HL-60 (cell line): ENCODE measurements around the gene SLC23A2.

Experiments used
- DNase-seq, 2 experiments: peaks; one replicate each; pipeline ENCODE4 v3.0.0-alpha.2; 2010 to 2020; ENCODE audit warnings: low read depth in 1 of 2, low spot score in 1 of 2
- H3K27ac ChIP-seq: fragments of 250-450 bp; sonication (Bioruptor Pico); replicated peaks from 2 replicates; pipeline ENCODE4 v1.5.1; 2020; ENCODE audit warnings: mild to moderate bottlenecking, moderate library complexity
- H3K27me3 ChIP-seq: fragments of 250-450 bp; sonication (Bioruptor Pico); 2 replicates; pipeline ENCODE4 v1.5.1; 2021; ENCODE audit warnings: mild to moderate bottlenecking, moderate library complexity; ENCODE audit not compliant: insufficient read depth, poor library complexity, severe bottlenecking
- H3K4me3 ChIP-seq: replicated peaks from 2 replicates; pipeline ENCODE4 v1.5.1; 2011; ENCODE audit warnings: mild to moderate bottlenecking, control low read depth, low read length; ENCODE audit not compliant: insufficient read depth
- GABPA ChIP-seq: IDR thresholded peaks from 2 replicates; pipeline ENCODE4 v1.6.1; 2012; ENCODE audit warnings: low read depth
- POLR2AphosphoS5 ChIP-seq: IDR thresholded peaks from 2 replicates; pipeline ENCODE4 v1.6.1; 2012; ENCODE audit warnings: low read depth
- SPI1 ChIP-seq: IDR thresholded peaks from 2 replicates; pipeline ENCODE4 v1.6.1; 2012; ENCODE audit warnings: low read depth, mild to moderate bottlenecking, borderline replicate concordance
- TF ChIP-seq, protein P1 (sequence below): IDR thresholded peaks from 2 replicates; pipeline ENCODE4 v1.6.1; 2012; ENCODE audit warnings: low read depth; ENCODE audit not compliant: insufficient replicate concordance
- TF ChIP-seq, protein P2 (sequence below): IDR thresholded peaks from one replicate; pipeline ENCODE4 v1.5.1; 2011; ENCODE audit warnings: low read length, control low read depth, inconsistent platforms; ENCODE audit not compliant: insufficient read depth

Gene SLC23A2

DNA sequence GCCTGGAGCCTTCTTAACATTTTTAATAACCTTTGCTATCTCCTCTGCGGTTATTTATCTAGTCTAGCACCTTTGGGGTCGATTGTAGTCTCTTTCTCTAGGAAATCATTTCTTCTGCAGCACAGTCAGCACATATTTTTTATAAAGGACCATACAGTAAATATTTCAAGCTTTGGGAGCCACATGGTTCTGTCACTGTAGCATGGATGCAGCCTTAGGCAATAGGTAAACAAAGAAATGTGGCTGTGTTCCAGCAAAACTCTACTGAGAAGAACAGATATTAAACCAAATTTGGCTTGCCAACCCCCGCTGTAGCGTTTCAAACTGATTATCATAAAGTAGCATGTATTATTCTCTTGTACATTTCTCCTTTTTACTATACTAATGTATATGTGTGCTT lies 95.7 kb downstream of the SLC23A2 start:
- no peak for DNase-seq
- no peak overlapping the region for H3K4me3 ChIP-seq
- no peak overlapping the region for H3K27ac ChIP-seq
- no peak for TF ChIP-seq SPI1
- H3K27me3 ChIP-seq, result no peaks in the 10 kb centered on the region

DNA sequence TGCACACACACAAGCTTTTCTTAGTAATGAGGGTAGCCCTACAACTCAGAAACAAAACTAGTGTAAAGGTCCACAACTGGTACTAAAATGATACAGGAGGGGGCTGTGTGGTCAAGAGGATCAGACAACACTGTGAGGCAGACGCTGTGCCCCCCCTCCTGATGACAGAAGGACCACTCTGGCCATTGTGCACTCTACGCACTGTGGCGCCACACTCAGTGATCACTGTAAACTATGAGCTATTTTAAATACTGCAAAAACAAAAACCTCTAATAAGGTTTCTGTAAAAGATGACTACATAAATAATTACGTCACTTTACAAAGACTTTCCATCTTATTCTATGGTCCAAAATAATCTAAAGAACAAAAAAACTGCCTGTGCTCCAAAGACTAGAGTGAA lies 96.1 kb downstream of the SLC23A2 start:
- H3K27me3 ChIP-seq, result no peaks in the 10 kb centered on the region
- TF ChIP-seq, protein P1, sequence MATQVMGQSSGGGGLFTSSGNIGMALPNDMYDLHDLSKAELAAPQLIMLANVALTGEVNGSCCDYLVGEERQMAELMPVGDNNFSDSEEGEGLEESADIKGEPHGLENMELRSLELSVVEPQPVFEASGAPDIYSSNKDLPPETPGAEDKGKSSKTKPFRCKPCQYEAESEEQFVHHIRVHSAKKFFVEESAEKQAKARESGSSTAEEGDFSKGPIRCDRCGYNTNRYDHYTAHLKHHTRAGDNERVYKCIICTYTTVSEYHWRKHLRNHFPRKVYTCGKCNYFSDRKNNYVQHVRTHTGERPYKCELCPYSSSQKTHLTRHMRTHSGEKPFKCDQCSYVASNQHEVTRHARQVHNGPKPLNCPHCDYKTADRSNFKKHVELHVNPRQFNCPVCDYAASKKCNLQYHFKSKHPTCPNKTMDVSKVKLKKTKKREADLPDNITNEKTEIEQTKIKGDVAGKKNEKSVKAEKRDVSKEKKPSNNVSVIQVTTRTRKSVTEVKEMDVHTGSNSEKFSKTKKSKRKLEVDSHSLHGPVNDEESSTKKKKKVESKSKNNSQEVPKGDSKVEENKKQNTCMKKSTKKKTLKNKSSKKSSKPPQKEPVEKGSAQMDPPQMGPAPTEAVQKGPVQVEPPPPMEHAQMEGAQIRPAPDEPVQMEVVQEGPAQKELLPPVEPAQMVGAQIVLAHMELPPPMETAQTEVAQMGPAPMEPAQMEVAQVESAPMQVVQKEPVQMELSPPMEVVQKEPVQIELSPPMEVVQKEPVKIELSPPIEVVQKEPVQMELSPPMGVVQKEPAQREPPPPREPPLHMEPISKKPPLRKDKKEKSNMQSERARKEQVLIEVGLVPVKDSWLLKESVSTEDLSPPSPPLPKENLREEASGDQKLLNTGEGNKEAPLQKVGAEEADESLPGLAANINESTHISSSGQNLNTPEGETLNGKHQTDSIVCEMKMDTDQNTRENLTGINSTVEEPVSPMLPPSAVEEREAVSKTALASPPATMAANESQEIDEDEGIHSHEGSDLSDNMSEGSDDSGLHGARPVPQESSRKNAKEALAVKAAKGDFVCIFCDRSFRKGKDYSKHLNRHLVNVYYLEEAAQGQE, result no peak
- TF ChIP-seq, protein P2, sequence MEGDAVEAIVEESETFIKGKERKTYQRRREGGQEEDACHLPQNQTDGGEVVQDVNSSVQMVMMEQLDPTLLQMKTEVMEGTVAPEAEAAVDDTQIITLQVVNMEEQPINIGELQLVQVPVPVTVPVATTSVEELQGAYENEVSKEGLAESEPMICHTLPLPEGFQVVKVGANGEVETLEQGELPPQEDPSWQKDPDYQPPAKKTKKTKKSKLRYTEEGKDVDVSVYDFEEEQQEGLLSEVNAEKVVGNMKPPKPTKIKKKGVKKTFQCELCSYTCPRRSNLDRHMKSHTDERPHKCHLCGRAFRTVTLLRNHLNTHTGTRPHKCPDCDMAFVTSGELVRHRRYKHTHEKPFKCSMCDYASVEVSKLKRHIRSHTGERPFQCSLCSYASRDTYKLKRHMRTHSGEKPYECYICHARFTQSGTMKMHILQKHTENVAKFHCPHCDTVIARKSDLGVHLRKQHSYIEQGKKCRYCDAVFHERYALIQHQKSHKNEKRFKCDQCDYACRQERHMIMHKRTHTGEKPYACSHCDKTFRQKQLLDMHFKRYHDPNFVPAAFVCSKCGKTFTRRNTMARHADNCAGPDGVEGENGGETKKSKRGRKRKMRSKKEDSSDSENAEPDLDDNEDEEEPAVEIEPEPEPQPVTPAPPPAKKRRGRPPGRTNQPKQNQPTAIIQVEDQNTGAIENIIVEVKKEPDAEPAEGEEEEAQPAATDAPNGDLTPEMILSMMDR, result no peak
- no peak for TF ChIP-seq GABPA
- TF ChIP-seq POLR2AphosphoS5, result no peak
- TF ChIP-seq SPI1, result no peak
- no peak for DNase-seq
- H3K4me3 ChIP-seq, result no peak overlapping the region
- no peak overlapping the region for H3K27ac ChIP-seq

DNA sequence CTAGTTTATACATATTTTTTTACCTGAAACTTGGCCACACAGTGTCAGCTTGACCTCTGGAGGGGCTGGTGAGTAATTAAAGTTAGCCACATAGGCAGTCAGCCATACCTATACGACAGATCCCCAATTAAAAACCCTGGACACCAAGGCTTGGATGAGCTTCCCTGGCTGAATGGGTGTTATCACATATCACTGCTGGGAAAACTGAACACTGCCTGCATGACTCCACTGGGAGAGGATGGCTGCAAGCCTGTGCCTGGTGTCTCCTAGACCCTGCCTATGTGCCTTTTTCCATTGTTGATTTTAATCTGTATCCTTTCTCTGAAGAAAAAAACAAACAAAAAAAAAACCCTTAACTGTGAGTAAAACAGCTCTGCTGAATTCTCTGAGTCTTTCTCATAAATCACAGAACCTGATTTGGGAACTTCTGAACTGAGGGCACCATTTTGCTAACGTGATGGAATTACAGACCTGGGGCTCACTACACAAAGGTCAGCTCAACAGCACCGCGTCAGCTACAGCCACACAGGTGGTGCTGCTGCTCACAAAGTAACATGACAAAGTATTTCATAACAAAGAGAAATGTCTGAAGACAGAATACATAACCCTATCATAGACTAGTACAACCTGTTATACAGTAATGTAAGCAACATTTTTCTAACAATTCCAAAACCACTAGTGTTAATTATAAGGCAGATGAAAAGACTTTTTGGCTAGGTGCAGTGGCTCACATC lies 97.0 kb downstream of the SLC23A2 start:
- DNase-seq, result no peak
- TF ChIP-seq GABPA (no peak), SPI1 (no peak), POLR2AphosphoS5 (no peak)
- TF ChIP-seq, protein P2, result no peak
- TF ChIP-seq, protein P1, result no peak
- no peak overlapping the region for H3K27ac ChIP-seq
- H3K27me3 ChIP-seq, result no peaks in the 10 kb centered on the region
- no peak overlapping the region for H3K4me3 ChIP-seq

DNA sequence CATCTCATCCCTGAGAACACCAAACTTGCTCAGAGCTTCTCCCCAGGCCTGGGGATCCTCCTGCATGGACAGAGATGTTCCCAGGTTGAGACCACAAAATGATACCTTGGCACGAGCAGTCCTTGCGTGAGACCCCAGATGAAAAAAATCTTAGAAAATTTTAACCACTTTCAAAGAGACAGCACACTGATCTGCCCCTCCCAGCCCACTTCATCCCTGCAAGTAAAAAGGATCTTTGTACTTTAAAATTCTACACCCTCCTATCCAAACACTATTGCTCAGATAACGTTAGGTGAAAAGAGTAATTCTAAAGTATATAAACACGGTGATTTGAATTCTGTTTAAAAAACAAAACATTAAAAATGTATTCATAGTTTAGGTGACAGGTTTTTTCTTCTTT lies 98.5 kb downstream of the SLC23A2 start:
- no peak overlapping the region for H3K27ac ChIP-seq
- H3K27me3 ChIP-seq, result no peaks in the 10 kb centered on the region
- H3K4me3 ChIP-seq, result no peak overlapping the region
- no peak for DNase-seq
- TF ChIP-seq SPI1 (no peak), GABPA (no peak), POLR2AphosphoS5 (no peak)
- TF ChIP-seq, protein P2, result no peak
- TF ChIP-seq, protein P1, result no peak
